Stimulated activated CD4-positive, alpha-beta T cell treated with anti-CD3 and anti-CD28 coated beads, Interleukin-1b, Interleukin-23, amount 100 ng/mL, for 24 hours (primary cell): ENCODE data around the gene SCAANT1.

ENCODE experiments used
- DNase-seq, 4 experiments: peaks; one replicate each; pipeline ENCODE4 v3.0.0-alpha.2; 2020; ENCODE audit warnings: low read depth in 4 of 4, low spot score in 1 of 4

Gene SCAANT1

GRCh38 chr3:63934041-63934866 is 22.1 kb upstream of the SCAANT1 start:
- no peak for DNase-seq

DNA sequence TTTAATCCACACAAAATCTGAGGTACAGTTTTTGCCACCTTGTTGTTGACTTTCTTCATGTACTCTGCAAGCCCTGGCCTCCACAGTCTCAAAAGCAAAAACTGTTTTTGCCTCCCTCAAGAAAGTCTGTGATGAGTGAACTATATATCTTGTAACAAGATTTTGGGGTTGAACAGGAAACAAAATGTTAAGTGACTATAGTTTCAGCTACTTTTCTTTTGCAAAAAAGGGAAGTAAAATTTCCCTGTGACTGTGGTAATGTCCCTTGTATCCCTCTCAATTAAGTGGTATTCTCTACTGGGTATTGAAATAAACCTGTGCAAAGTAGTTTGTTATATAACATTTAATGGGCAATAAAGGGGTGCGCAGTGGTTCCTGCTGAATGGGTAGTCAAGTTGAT is 21.3 kb upstream of the SCAANT1 start:
- no peak for DNase-seq

DNA sequence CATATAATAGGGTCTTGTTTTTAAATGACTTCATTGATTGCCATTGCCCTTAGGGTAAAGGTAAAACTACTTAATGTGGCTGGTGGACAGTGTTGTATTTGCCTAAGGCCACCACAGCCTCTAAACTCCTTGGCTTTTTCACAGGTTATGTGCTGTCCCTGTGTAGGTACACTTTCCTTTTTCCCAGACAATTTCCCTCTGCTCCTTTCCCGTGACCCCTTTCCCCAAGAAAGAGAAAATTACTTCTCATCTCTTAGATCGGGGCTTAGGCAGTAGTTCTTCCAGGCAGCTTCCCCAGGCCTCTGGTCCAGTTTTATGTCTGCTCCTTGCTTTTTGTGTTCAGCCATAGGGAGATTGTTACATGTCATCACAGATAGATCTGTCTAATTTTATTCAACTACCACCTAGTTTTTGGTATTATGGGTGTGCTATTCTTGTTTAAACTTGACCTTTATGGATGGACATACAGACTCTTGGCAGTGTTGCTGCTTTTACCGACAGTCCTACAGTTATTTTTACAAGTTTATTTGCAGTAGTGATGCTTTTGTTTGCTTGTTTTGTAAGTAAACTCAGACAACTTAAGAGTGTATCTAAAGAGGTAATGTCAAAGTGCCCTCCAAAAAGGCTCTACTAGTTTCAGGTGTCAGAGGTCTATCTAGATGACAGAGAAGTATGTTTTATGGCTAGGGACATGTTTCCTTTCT is 20.5 kb upstream of the SCAANT1 start:
- no peak for DNase-seq

- DNase-seq, result no peak
These were observed 19.1 kb upstream of the SCAANT1 start for GRCh38 chr3:63931290-63931689.

DNA sequence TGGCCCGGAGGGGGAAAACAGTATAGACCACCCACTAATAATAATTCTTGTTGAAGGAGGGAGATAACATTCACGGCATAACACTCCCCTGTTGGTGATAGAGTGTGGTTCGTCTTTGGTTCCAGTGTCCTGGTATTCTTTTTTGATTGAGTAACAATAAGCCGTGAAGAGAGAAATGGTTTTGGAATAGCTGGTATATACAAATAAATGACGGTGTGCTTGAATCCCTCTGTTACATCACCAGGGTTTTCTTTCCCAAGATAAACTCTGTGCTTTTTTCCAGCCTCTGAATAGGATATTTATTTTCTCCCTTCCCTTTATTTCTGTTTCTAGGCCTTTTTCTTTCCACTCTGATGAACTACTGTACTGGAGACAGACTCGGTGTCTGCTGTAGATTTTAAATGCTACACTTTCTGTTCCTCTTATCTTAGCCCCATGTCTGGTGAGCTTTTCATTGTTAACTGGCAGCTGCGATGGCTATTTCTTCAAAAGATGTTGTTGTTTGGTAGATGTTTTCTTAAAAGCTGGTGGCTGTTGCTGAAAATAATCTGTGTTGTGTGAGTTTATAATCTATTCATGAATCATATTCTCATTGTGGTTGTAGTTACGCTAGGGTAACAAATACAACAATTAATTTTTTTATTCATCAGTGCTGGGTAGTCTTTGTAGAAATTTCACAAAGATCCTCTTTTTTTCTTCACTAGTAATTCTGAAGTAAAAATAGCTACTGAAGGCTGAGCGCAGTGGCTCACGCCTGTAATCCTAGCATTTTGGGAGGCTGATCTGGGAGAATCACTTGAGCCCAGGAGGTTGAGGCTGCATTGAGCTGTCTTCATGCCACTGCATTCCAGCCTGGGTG is 15.5 kb upstream of the SCAANT1 start:
- no peak for DNase-seq

DNA sequence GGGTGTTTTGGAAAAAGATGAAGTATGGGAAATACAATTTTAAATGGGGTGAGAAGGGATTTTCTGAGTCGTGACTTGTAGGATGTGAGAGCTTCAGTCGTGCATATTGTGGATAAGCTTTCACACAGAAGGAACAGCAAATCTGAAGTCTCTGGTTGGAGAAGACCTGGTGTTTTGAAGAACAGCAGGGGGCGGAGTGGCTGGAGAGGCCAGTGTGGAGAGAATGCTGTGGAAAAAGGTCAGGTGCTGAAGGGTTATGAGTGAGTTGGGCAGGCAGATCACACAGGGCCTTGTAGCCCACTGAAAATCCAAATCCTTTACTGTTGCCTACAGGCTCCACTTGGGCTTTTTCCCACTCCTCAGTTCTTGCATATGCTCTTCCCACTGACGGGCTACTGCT is 14.1 kb upstream of the SCAANT1 start:
- DNase-seq, result no peak

DNA sequence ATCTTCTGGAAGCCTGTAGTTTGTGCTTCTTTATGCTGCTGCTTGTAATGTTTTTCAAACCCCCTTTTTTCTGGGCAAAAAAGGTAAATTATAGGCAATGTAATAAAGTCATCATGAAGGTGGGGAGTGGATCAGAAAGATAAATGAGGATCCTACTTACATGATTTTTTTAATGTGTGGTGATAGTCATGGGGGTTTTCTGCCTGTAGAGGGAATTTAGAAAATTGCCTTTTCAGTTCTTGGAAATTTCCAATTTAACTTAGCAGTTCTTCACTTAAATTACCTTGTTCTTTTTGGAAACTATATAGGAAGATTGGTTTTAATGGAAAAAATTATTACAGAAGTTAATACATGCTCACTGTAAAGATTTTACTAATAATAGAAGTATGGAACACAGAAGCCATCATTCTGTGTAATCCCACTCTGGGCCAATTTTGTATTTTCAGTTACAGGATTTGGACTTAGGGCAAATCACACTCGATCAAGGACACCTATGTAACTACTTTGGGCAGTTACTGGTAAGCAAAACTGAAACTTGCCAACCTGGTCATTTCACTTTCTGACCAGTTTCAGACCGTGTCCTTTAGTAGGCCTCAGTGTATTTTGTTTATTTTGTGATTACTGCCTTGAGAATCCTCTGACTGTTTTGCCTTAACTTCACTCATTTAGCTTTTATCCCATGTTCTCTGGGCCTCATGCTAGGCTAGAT is 10.5 kb upstream of the SCAANT1 start:
- DNase-seq, result no peak

DNA sequence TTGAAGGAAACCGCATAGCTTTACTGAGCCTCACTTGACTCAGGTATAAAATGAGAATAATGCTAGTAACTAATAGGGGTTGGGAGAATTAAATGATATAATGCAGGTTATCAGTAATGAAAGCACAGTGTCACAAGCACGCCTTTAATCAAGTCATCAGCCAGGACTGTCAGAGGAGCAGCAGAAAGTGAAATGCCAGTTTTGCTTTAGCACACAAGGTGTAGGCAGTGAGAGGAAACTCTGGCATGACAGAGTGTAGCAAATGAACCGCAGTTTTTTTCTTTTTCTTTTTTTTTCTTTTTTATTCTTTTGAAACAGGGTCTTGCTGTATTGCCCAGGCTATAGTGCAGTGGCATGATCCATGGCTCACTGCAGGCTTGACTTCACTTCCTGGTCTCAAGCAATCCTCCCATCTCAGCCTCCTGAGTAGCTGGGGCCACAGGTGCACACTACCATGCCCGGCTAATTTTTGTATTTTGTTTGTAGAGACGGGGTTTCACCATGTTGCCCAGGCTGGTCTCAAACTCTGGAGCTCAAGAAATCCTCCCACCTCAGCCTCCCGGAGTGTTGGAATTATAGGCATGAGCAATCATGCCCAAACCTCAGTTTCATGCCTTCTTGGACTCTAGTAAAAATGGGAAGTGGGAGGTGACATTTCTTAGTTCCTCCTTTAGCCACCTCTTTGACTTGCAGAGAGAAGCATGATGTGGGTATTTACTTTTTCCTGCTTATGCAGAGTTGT is 9.7 kb upstream of the SCAANT1 start:
- no peak for DNase-seq

GRCh38 chr3:63920001-63920400 is 7.8 kb upstream of the SCAANT1 start:
- no peak for DNase-seq

GRCh38 chr3:63918321-63918720 is 6.1 kb upstream of the SCAANT1 start:
- no peak for DNase-seq

- no peak for DNase-seq
These were observed 2.1 kb upstream of the SCAANT1 start for GRCh38 chr3:63914312-63914711.

GRCh38 chr3:63912768-63913588 is 795 bp upstream of the SCAANT1 start:
- DNase-seq, result peak; percentile 10 to 45 (median 10)

- DNase-seq, result peak in 1 of 4 experiments; percentile 22
These were observed 692 bp downstream of the SCAANT1 start for GRCh38 chr3:63911509-63911872.

GRCh38 chr3:63910891-63911290 is 1.3 kb downstream of the SCAANT1 start:
- no peak for DNase-seq

DNA sequence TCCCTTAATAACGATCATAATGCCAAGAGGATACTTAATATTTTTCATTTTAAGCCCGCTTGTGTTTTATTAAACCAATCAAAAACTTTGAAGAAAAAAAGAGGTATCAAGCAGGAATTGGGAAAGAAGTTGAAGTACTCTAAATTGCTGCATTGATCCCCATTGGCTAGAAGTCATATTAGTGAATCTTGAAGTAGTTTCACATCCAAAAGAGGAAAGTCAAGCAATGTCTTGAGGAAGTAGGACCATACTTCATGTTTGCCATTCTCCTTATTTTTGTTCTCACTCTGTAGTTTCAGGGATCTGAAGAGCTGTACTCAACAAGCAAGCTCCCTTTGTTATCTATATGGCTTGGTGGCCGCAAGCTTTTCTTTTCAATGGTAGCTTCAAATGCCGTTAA is 2.2 kb downstream of the SCAANT1 start:
- DNase-seq, result no peak

GRCh38 chr3:63909431-63909830 is 2.8 kb downstream of the SCAANT1 start:
- DNase-seq, result no peak

GRCh38 chr3:63908776-63909175 is 3.4 kb downstream of the SCAANT1 start:
- DNase-seq, result no peak

DNA sequence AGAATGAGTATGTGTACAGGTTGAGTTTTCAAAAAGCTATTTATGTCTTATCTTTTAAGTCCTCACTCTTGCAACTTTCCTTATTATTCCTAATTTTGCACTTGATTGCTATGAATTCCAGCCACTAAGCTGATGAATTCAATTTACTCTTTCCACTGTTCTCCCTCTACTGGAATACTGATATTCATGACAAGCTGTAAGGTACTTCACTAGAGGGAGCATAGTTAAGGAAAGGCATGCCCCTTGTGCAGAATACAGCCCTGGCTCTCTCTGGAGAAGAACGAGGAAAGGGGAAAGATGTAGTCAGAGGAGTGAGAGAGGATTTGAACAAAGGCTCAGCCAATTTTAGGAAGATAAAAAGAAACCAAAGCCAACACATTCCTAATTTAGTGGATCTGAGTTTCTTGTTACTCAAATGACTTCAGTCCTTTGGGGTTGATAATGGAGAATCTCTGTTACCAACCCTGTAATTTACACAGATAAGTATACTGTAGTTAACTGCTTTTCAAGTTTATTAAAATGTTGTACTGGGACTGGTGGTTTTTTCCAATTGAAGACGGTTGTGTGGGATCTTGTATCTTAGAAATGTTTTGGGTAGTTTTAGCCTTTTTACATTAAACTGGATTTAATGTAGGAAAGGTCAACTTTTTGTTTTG is 4.0 kb downstream of the SCAANT1 start:
- no peak for DNase-seq
